NAMALWA (cell line): Measurements from ENCODE around the gene CMTM6.
"Not testable (repeated sequence)": the region's sequence is repeated elsewhere in the genome, so short reads cannot be mapped to it uniquely, and the experiment has no call there.

Experiments
- DNase-seq: peaks from one replicate; pipeline ENCODE4 v3.0.0-alpha.2; 2015; ENCODE audit warnings: low spot score

The CMTM6 gene

DNA sequence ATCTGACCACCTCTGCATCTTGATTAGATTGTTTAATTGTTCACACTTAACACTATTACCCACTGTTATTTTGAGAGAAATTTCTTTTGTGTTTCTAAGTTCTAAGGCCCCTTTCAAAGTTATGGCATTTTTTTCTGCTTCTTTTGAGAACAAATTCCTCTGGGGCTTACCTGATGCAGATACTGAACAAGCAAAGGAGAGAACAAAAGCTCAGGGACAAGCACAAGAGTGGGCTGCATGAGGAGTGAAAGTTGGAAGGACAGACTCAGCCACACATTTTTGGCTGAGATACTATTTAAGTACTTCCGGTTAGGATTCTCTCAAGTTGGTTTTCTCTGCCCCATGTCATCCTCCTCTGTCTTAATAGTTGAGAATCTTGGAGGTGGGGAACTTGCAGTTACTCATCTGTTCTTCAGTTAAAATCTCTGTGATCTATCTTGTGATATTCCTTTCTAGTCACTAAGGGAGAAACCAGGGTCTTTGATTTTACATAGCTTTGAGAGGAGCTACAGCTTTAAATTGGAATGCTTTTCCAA lies 54.7 kb downstream of the CMTM6 start:
- DNase-seq, result no peak

DNA sequence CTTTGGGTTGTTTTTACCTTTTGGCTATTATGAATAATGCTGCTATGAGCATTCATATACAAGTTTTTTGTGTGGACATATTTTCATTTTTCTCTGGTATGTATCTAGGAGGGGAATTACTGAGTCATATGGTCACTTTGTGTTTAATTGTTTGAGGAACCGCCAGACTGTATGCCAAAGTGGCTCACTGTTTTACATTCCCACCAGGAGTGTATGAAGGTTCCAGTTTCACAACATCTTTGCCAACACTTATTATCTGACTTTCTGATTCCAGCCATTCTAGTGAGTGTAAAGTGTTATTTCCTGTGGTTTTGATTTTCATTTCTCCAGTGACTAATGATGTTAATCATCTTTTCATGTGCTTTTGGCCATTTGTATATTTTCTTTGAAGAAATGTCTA lies 59.2 kb downstream of the CMTM6 start:
- no peak for DNase-seq

DNA sequence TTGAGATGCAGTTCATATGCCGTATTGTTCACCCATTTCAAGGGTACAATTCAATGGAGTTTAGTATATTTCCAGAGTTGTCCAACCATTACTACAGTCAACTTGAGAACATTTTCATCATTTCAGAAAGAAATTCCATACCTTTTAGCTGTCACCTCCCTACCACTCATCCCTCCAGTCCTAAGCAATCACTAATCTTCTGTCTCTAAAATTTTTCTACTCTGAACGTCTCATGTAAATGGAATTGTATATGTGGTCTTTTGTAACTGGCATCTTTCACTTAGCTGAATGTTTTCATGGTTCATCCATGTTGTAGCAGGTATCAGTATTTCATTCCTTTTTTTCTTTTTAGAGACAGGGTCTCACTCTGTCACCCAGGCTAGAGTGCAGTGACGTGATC lies 59.9 kb downstream of the CMTM6 start:
- DNase-seq, result no peak

- no peak for DNase-seq
These were observed 61.9 kb downstream of the CMTM6 start for GRCh38 chr3:32440611-32441350.

DNA sequence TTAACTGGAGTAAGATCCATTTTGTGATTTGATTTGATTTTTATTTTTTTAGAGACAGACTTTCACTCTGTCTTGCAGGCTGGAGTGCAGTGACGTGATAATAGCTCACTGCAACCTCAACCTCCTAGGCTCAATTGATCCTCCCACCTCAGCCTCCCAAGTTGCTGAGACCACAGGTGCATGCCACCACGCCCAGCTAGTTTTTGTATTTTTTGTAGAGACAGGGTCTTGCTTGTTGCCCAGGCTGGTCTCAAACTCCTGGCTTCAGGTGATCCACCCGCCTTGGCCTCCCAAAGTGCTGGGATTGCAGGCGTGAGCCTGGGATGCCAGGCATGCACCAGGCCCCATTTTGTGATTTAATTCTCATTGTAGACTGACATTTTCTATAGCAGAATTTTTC lies 63.2 kb downstream of the CMTM6 start:
- DNase-seq, result not testable (repeated sequence)

- peak; percentile 41 for DNase-seq
These were observed 63.9 kb downstream of the CMTM6 start for GRCh38 chr3:32438596-32439344.

GRCh38 chr3:32437896-32438295 lies 64.8 kb downstream of the CMTM6 start:
- no peak for DNase-seq

DNA sequence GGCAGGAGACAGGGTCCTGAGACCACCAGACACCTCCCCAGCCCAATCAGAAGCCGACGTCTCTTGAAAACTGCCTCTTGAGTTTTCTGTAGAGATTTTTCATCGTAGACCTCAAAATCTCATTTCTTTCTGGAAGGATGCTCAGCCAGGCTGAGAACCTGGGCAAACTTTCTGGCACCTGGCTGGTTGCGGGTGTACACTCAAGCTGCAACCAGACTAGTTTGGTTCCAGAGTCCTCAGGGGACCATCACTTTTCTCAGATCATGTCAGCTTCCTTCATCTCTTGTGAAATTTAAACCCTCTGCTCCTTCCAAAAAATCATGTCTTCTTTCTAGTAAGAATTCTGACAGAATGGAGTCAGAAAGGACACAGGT lies 65.8 kb downstream of the CMTM6 start:
- DNase-seq, result no peak

GRCh38 chr3:32435911-32436815 lies 66.5 kb downstream of the CMTM6 start:
- DNase-seq, result no peak

GRCh38 chr3:32434206-32434605 lies 68.4 kb downstream of the CMTM6 start:
- no peak for DNase-seq

GRCh38 chr3:32432711-32433530 lies 69.7 kb downstream of the CMTM6 start:
- no peak for DNase-seq

GRCh38 chr3:32432045-32432710 lies 70.5 kb downstream of the CMTM6 start:
- DNase-seq, result no peak

DNA sequence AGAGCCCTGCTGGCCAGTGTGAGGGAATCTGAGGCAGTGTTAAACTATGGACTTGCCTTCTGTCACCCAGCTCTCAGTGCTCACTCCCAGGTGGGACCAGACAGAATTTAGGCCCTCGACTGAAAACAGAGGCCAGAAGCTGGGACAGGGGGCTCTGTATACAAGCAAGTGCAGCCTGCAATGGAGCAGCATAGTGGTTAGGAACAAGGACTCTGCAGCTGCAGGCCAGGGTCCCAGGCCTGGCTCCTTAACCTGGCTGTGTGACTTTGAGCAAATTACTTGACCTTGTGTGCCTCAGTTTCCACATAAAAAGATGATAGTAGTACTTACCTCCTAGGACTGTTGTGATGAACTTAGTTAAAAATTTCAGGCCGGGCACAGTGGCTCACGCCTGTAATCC lies 71.2 kb downstream of the CMTM6 start:
- DNase-seq, result no peak
